MCF 10A (cell line): ENCODE measurements around the gene VEZF1. TPM values are rescaled to one million over a fixed set of nuclear protein-coding genes. Genes with fewer than 3 reads are reported as not detected.
A peak's percentile ranks its signal among the peaks of the same experiment; 100 is the strongest.

ENCODE experiments used
- BruUV-seq: library from RNA; stranded (reverse); fragments of 400-500 nt; replicated peaks from 2 replicates; lab custom pipeline; 2021; lab: Mats Ljungman, UMichigan
- CTCF ChIA-PET: fragments of 300-600 bp; sonication (Branson Sonifier 250); formaldehyde crosslinking; extraction: SDS; loops from one replicate; lab custom pipeline; 2021; ENCODE audit warnings: antibody characterized with exemption, inconsistent platforms; lab: Yijun Ruan, JAX
- POLR2A ChIA-PET: fragments of 300-600, 350-650 bp; sonication (Branson Sonifier 250); formaldehyde crosslinking; extraction: SDS; loops from one replicate; lab custom pipeline; 2020; ENCODE audit warnings: antibody characterized with exemption, inconsistent platforms; lab: Yijun Ruan, JAX
- DNase-seq: peaks from one replicate; pipeline ENCODE4 v3.0.0-alpha.2; 2018; ENCODE audit not compliant: unreplicated experiment
- H3K27ac Mint-ChIP-seq: one replicate; pipeline ENCODE4 v1.8.0; 2022; ENCODE audit warnings: mild to moderate bottlenecking, low read depth, mixed read lengths; ENCODE audit not compliant: unreplicated experiment
- H3K27me3 Mint-ChIP-seq: one replicate; pipeline ENCODE4 v1.8.0; 2022; ENCODE audit warnings: mixed read lengths; ENCODE audit not compliant: insufficient read depth, unreplicated experiment
- H3K36me3 Mint-ChIP-seq: one replicate; pipeline ENCODE4 v1.8.0; 2022; ENCODE audit warnings: mild to moderate bottlenecking, moderate library complexity, mixed read lengths; ENCODE audit not compliant: insufficient read depth, unreplicated experiment
- H3K4me1 Mint-ChIP-seq: one replicate; pipeline ENCODE4 v1.8.0; 2022; ENCODE audit warnings: mixed read lengths; ENCODE audit not compliant: insufficient read depth, unreplicated experiment
- H3K4me3 Mint-ChIP-seq: one replicate; pipeline ENCODE4 v1.8.0; 2022; ENCODE audit warnings: mild to moderate bottlenecking, moderate library complexity, mixed read lengths; ENCODE audit not compliant: unreplicated experiment
- H3K9me3 Mint-ChIP-seq: one replicate; pipeline ENCODE4 v1.8.0; 2022; ENCODE audit warnings: mixed read lengths; ENCODE audit not compliant: unreplicated experiment
- CTCF ChIP-seq: fragments of 200-600 bp; IDR thresholded peaks from one replicate; pipeline ENCODE4 v1.8.0; 2022; ENCODE audit warnings: antibody characterized with exemption, mild to moderate bottlenecking; ENCODE audit not compliant: unreplicated experiment
- intact Hi-C: fragments of 100-400 bp; cut with micrococcal nuclease; formaldehyde crosslinking; loops from 2 replicates; pipeline ENCODE4 v1.14.1; 2022
- total RNA-seq: library from RNA; stranded (reverse); gene quantifications from 2 replicates; pipeline ENCODE4 v1.2.3, GENCODE V29; 2022

Gene VEZF1
- total RNA-seq, 1 experiment from 2014 or later, result 66.8 TPM

DNA sequence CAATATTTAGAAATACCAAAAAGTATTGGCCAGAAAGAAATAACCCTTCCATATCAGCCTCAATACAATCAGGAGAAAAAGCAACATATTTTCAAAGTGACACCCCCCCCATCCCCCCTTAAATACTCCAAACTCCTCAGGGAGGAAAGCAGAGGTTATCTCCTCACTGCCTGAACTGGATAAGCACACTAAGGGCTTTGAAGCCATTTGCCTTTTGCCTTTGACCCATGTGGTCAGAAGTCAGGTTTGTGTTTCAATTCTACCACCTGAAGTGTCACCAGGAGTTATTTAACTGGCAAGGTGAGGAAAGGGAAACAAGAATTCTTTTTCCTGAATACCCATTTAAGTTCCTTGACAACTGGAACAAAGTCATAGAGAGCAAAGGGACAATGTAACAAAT lies 3.5 kb upstream of the VEZF1 start:
- BruUV-seq, result no TSS peak
- no peaks in the 10 kb centered on the region for H3K9me3 Mint-ChIP-seq
- no peaks in the 10 kb centered on the region for H3K27me3 Mint-ChIP-seq
- H3K4me3 Mint-ChIP-seq, result no peak overlapping the region
- peak overlapping the region; percentile 61 for H3K27ac Mint-ChIP-seq
- H3K36me3 Mint-ChIP-seq, result peaks cover 34% of the 10 kb centered on the region
- no peak for DNase-seq
- CTCF ChIA-PET, result interaction anchor here (0.5 to 15.6 kb wide), 5 partner anchors 10 to 148 kb away, joined by 3 to 418 read pairs (median 3); partner anchors contain the start of gene MRPS23
- POLR2A ChIA-PET, result interaction anchor here (0.5 to 4.3 kb wide), 11 partner anchors 8 to 141 kb away, joined by 3 to 62 read pairs (median 4); partner anchors contain the start of genes MRPS23 and SRSF1
- intact Hi-C loops, result loop anchor here (10.0 kb wide), 1 partner anchor 887 kb away; no protein-coding TSS in a partner anchor
- peaks cover 19% of the 10 kb centered on the region for H3K4me1 Mint-ChIP-seq
- TF ChIP-seq CTCF, result no peak

- H3K9me3 Mint-ChIP-seq, result no peaks in the 10 kb centered on the region
- BruUV-seq, result no TSS peak
- H3K27me3 Mint-ChIP-seq, result no peaks in the 10 kb centered on the region
- POLR2A ChIA-PET, result interaction anchor here (0.7 to 3.6 kb wide), 16 partner anchors 9 to 140 kb away, joined by 3 to 62 read pairs (median 6); partner anchors contain the start of genes MRPS23 and SRSF1
- peaks cover 23% of the 10 kb centered on the region for H3K4me1 Mint-ChIP-seq
- no peak overlapping the region for H3K27ac Mint-ChIP-seq
- no peak overlapping the region for H3K4me3 Mint-ChIP-seq
- CTCF ChIA-PET, result interaction anchor here (0.6 to 15.6 kb wide), 7 partner anchors 9 to 156 kb away, joined by 3 to 418 read pairs (median 4); partner anchors contain the start of gene MRPS23
- intact Hi-C loops, result loop anchor here (10.0 kb wide), 1 partner anchor 885 kb away; no protein-coding TSS in a partner anchor
- no peak for TF ChIP-seq CTCF
- no peak for DNase-seq
- H3K36me3 Mint-ChIP-seq, result peaks cover 23% of the 10 kb centered on the region
These were observed 2.0 kb upstream of the VEZF1 start for GRCh38 chr17:57990037-57990436.

DNA sequence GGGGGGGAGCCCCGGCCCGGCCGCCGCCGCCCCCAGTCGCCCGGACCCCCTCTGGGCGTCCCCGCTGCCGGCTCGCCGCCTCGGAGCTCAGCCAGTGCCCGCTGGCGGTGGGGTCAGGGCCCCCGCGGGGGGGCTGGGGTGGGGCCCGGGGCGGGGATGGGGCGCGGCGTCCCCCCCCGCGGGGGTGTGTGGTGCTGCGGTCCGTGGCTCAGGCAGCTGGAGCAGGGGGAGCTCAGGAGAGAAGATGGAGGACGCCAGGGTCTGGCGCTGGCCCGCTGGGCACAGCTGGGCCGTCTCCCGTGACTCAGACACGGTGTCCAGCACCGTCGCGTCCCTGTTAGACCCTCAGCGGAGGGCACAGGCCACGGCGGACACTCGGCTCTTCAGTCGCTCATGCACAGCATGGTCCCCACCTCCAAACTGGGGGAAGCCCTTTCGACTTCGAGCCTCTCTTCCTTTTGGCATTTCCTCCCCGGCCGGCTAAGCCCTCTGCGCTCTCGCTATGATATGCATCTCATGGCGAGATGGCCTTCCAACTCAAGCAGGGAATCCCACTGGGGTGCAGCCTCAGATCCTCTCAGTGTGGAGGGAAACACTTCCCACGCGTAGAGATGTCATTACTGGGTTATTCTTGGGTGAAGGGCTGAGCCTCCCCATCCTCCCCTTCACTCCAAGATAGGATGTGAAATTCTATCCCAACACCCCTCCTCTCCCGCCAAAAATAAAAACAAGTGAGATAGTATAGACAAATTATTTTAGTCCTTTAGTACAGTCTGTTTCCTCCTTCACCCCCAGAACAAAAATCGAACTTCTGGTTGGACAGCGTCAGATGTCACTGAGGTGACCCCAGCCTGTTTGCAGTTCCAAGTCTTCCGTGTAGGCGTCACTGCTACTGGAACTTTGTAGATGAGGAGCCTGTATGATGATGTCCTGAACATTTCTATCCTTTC lies 522 bp upstream of the VEZF1 start:
- TSS peak; percentile 24 for BruUV-seq
- Mint-ChIP-seq H3K4me1 (peaks cover 34% of the 10 kb centered on the region), H3K27me3 (no peaks in the 10 kb centered on the region), H3K9me3 (no peaks in the 10 kb centered on the region), H3K27ac (peak overlapping the region; percentile 82), H3K4me3 (peak overlapping the region; percentile 99), H3K36me3 (peaks cover 34% of the 10 kb centered on the region)
- ChIA-PET POLR2A (interaction anchor here (0.8 to 3.6 kb wide), 15 partner anchors 8 to 427 kb away, joined by 3 to 62 read pairs (median 6); partner anchors contain the start of genes MRPS23 and SRSF1), CTCF (interaction anchor here (0.5 to 15.6 kb wide), 5 partner anchors 11 to 134 kb away, joined by 3 to 418 read pairs (median 3); partner anchors contain the start of gene MRPS23)
- peak; percentile 63 for DNase-seq
- no peak for TF ChIP-seq CTCF
- intact Hi-C loops, result loop anchor here (2.0 kb wide), 1 partner anchor 120 kb away; no protein-coding TSS in a partner anchor
